OCI-LY7 (cell line): ENCODE data around the gene PROSER1. TPM values are rescaled to one million over a fixed set of nuclear protein-coding genes. Genes with fewer than 3 reads are reported as not detected.

Experiments used
- BruUV-seq: library from RNA; stranded (reverse); fragments of 400-500 nt; replicated peaks from 2 replicates; lab custom pipeline; 2021; lab: Mats Ljungman, UMichigan
- CTCF ChIA-PET: fragments of 300-600 bp; sonication (Branson Sonifier 250); formaldehyde crosslinking; loops from one replicate; lab custom pipeline; 2022; ENCODE audit warnings: antibody characterized with exemption; ENCODE audit not compliant: unreplicated experiment; lab: Charles Lee
- POLR2A ChIA-PET: fragments of 300-600 bp; sonication (Branson Sonifier 250); formaldehyde crosslinking; loops from one replicate; lab custom pipeline; 2022; ENCODE audit warnings: antibody characterized with exemption; lab: Charles Lee
- DNase-seq: peaks from one replicate; pipeline ENCODE4 v3.0.0-alpha.2; 2015; ENCODE audit warnings: low spot score
- H2AFZ ChIP-seq: fragments of 200-600 bp; sonication (generic), shearing (Covaris generic); 2 replicates; pipeline ENCODE4 v1.6.1; 2014; ENCODE audit warnings: mild to moderate bottlenecking, antibody characterized with exemption, low read length, moderate library complexity
- H3K27ac ChIP-seq: fragments of 200-600 bp; sonication (generic); 2 replicates; pipeline ENCODE4 v1.5.1; 2014; ENCODE audit warnings: mixed run types, low read depth, mild to moderate bottlenecking, moderate library complexity, low read length, inconsistent platforms; ENCODE audit not compliant: poor library complexity, severe bottlenecking
- H3K36me3 ChIP-seq: fragments of 200-600 bp; sonication (generic); 2 replicates; pipeline ENCODE4 v1.6.1; 2014; ENCODE audit warnings: mild to moderate bottlenecking, antibody characterized with exemption, low read length, moderate library complexity, mixed read lengths; ENCODE audit not compliant: insufficient read depth
- H3K4me1 ChIP-seq: fragments of 200-600 bp; sonication (generic); 2 replicates; pipeline ENCODE4 v1.5.1; 2014; ENCODE audit warnings: mild to moderate bottlenecking, low read length; ENCODE audit not compliant: insufficient read depth, poor library complexity, severe bottlenecking
- H3K4me2 ChIP-seq: fragments of 200-600 bp; sonication (generic); 2 replicates; pipeline ENCODE4 v1.6.1; 2014; ENCODE audit warnings: mild to moderate bottlenecking, low read length
- H3K4me3 ChIP-seq: fragments of 200-600 bp; sonication (generic); 2 replicates; pipeline ENCODE4 v1.5.1; 2014; ENCODE audit warnings: mild to moderate bottlenecking, low read depth, low read length; ENCODE audit not compliant: poor library complexity, severe bottlenecking
- H3K79me2 ChIP-seq: fragments of 200-600 bp; sonication (generic); 2 replicates; pipeline ENCODE4 v1.6.1; 2016; ENCODE audit warnings: low read depth, mild to moderate bottlenecking, low read length, moderate library complexity, mixed read lengths; ENCODE audit not compliant: insufficient read depth
- H3K9me2 ChIP-seq: fragments of 200-600 bp; sonication (generic); 2 replicates; pipeline ENCODE4 v1.6.1; 2016; ENCODE audit warnings: mild to moderate bottlenecking, low read length, mixed read lengths; ENCODE audit not compliant: insufficient read depth
- H3K9me3 ChIP-seq: fragments of 200-600 bp; sonication (generic); 2 replicates; pipeline ENCODE4 v1.6.1; 2014; ENCODE audit warnings: mild to moderate bottlenecking, mixed run types, low read length, mixed read lengths
- H4K20me1 ChIP-seq: fragments of 200-600 bp; sonication (generic); 2 replicates; pipeline ENCODE4 v1.6.1; 2014; ENCODE audit warnings: mild to moderate bottlenecking, antibody characterized with exemption, low read length, moderate library complexity, mixed read lengths; ENCODE audit not compliant: insufficient read depth
- CTCF ChIP-seq: fragments of 200-600 bp; sonication (generic); conservative IDR thresholded peaks from 2 replicates; pipeline ENCODE4 v1.5.1; 2014; ENCODE audit warnings: mild to moderate bottlenecking, antibody characterized with exemption, low read length, moderate library complexity, mixed read lengths
- EZH2phosphoT487 ChIP-seq: fragments of 200-600 bp; sonication (generic); IDR thresholded peaks from 2 replicates; pipeline ENCODE4 v1.6.1; 2018; ENCODE audit warnings: low read depth, borderline replicate concordance, mild to moderate bottlenecking, mixed run types, antibody characterized with exemption, low read length, moderate library complexity, mixed read lengths
- intact Hi-C: fragments of 100-400 bp; cut with micrococcal nuclease; formaldehyde crosslinking; loops from one replicate; pipeline ENCODE4 v1.10.0; 2022; ENCODE audit not compliant: unreplicated experiment
- total RNA-seq, 2 experiments: library from RNA; depleted of rRNA in 1 of 2; stranded (reverse); fragments of >200 nt in 1 of 2; shearing (Covaris generic) in 1 of 2; gene quantifications; 2 replicates each; pipeline ENCODE4 v1.2.3, GENCODE V29; 2014 to 2022

The PROSER1 gene
- total RNA-seq, 2 experiments from 2014 or later = 43.3 to 85.8 TPM

- Histone ChIP-seq H3K4me1 (no peaks in the 10 kb centered on the region), H3K36me3 (peaks cover 84% of the 10 kb centered on the region), H3K9me2 (no peaks in the 10 kb centered on the region), H2AFZ (no peak overlapping the region), H3K27ac (no peak overlapping the region), H3K4me3 (no peak overlapping the region), H4K20me1 (no peaks in the 10 kb centered on the region), H3K9me3 (no peaks in the 10 kb centered on the region), H3K79me2 (no peaks in the 10 kb centered on the region), H3K4me2 (no peak overlapping the region)
- ChIA-PET CTCF (no interaction called here), POLR2A (interaction anchor here (2.0 kb wide), 1 partner anchor 21 kb away, joined by 7 read pairs; the partner anchor contains the start of genes NHLRC3 and PROSER1)
- peak; percentile 34 for DNase-seq
- intact Hi-C loops = no loop called here
- peak; percentile 78 for TF ChIP-seq CTCF
- TF ChIP-seq EZH2phosphoT487 = no peak
- BruUV-seq = no TSS peak
Observed at GRCh38 chr13:39016787-39017186, 21.1 kb downstream of the PROSER1 start.

- TF ChIP-seq CTCF (no peak), EZH2phosphoT487 (no peak)
- Histone ChIP-seq H3K4me3 (no peak overlapping the region), H3K36me3 (peaks cover 84% of the 10 kb centered on the region), H3K4me1 (no peaks in the 10 kb centered on the region), H3K9me2 (no peaks in the 10 kb centered on the region), H2AFZ (no peak overlapping the region), H3K79me2 (no peaks in the 10 kb centered on the region), H3K27ac (no peak overlapping the region), H4K20me1 (no peaks in the 10 kb centered on the region), H3K4me2 (no peak overlapping the region), H3K9me3 (no peaks in the 10 kb centered on the region)
- intact Hi-C loops = no loop called here
- POLR2A ChIA-PET = interaction anchor here (0.9 to 2.0 kb wide), 4 partner anchors 11 to 21 kb away, joined by 3 to 7 read pairs (median 4); partner anchors contain the start of genes NHLRC3 and PROSER1
- DNase-seq = no peak
- no TSS peak for BruUV-seq
- CTCF ChIA-PET = no interaction called here
Observed at GRCh38 chr13:39016087-39016486, 21.8 kb downstream of the PROSER1 start.

GRCh38 chr13:39013462-39013861 is 24.4 kb downstream of the PROSER1 start:
- TF ChIP-seq EZH2phosphoT487 = no peak
- no peak for TF ChIP-seq CTCF
- ChIA-PET POLR2A (no interaction called here), CTCF (no interaction called here)
- Histone ChIP-seq H3K9me2 (no peaks in the 10 kb centered on the region), H3K4me1 (no peaks in the 10 kb centered on the region), H4K20me1 (no peaks in the 10 kb centered on the region), H3K9me3 (no peaks in the 10 kb centered on the region), H2AFZ (no peak overlapping the region), H3K4me2 (no peak overlapping the region), H3K79me2 (no peaks in the 10 kb centered on the region), H3K4me3 (no peak overlapping the region), H3K27ac (no peak overlapping the region), H3K36me3 (peaks cover 97% of the 10 kb centered on the region)
- intact Hi-C loops = no loop called here
- DNase-seq = no peak
- no TSS peak for BruUV-seq
